ACC112 (cell line): ENCODE measurements around the gene FRYL.

Experiments
- H2AFZ ChIP-seq: fragments of 200-600 bp; sonication (generic); one replicate; pipeline ENCODE4 v1.6.0; 2017; ENCODE audit warnings: antibody characterized with exemption, low read length; ENCODE audit not compliant: unreplicated experiment
- H3K27ac ChIP-seq: fragments of 200-600 bp; sonication (generic); 2 replicates; pipeline ENCODE4 v1.5.1; 2014; ENCODE audit warnings: low read depth, mild to moderate bottlenecking, antibody characterized with exemption, low read length, moderate library complexity
- H3K27me3 ChIP-seq: fragments of 200-600 bp; sonication (generic); 2 replicates; pipeline ENCODE4 v1.6.1; 2014; ENCODE audit warnings: mild to moderate bottlenecking, antibody characterized with exemption, low read length, moderate library complexity, mixed read lengths; ENCODE audit not compliant: insufficient read depth
- H3K36me3 ChIP-seq: fragments of 200-600 bp; sonication (generic); 2 replicates; pipeline ENCODE4 v1.6.1; 2016; ENCODE audit warnings: mild to moderate bottlenecking, antibody characterized with exemption, low read length, moderate library complexity, mixed read lengths; ENCODE audit not compliant: insufficient read depth
- H3K4me1 ChIP-seq: fragments of 200-600 bp; sonication (generic); one replicate; pipeline ENCODE4 v1.6.1; 2016; ENCODE audit warnings: low read length, mixed read lengths; ENCODE audit not compliant: insufficient read depth, unreplicated experiment, control insufficient read depth
- H3K4me3 ChIP-seq: fragments of 200-600 bp; sonication (generic); 2 replicates; pipeline ENCODE4 v1.5.1; 2014; ENCODE audit warnings: mild to moderate bottlenecking, low read depth, low read length
- H3K79me2 ChIP-seq: fragments of 200-600 bp; sonication (generic); one replicate; pipeline ENCODE4 v1.6.0; 2016; ENCODE audit warnings: low read length; ENCODE audit not compliant: control insufficient read depth, unreplicated experiment, insufficient read depth

The FRYL gene

DNA sequence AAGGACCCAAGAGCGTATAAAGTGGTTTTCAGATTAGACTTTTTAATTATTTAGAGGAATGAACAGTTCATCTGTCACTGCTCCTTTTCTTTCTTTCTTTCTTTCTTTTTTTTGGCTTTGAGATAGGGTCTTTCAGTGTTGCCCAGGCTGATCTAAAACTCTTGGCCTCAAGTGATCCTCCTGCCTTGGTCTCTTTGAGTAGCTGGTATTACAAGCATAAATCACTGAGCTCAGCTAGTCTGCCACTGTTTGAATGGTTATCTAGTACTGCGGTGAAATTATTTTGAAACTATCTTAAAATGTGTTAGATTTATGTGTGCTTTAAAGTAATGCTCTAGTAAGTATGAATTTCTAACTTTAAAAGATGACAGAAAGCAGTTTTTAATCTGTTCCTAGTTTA, 6.5 kb upstream of the FRYL start:
- no peaks in the 10 kb centered on the region for H3K79me2 ChIP-seq
- no peak overlapping the region for H3K27ac ChIP-seq
- H3K36me3 ChIP-seq = no peaks in the 10 kb centered on the region
- no peak overlapping the region for H2AFZ ChIP-seq
- H3K27me3 ChIP-seq = no peaks in the 10 kb centered on the region
- no peak overlapping the region for H3K4me3 ChIP-seq
- H3K4me1 ChIP-seq = no peaks in the 10 kb centered on the region

DNA sequence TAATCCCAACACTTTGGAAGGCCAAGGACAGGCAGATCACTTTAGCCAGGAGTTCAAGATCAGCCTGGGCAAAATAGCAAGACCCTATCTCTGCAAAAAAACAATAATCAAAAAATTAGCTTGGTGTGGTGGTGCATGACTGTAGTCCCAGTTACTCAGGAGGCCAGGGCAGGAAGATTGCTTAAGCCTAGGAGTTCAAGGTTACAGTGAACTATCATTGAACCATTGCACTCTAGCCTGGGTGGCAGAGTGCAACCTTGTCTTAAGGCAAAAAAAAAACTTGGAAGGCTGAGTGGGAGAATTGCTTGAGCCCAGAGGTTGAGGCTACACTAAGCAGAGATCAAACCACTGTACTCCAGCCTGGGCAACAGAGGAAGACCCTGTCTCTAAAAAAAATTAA, 5.2 kb upstream of the FRYL start:
- no peak overlapping the region for H2AFZ ChIP-seq
- H3K4me1 ChIP-seq = peaks cover 7% of the 10 kb centered on the region
- no peak overlapping the region for H3K4me3 ChIP-seq
- H3K27ac ChIP-seq = no peak overlapping the region
- H3K79me2 ChIP-seq = no peaks in the 10 kb centered on the region
- no peaks in the 10 kb centered on the region for H3K27me3 ChIP-seq
- H3K36me3 ChIP-seq = no peaks in the 10 kb centered on the region

DNA sequence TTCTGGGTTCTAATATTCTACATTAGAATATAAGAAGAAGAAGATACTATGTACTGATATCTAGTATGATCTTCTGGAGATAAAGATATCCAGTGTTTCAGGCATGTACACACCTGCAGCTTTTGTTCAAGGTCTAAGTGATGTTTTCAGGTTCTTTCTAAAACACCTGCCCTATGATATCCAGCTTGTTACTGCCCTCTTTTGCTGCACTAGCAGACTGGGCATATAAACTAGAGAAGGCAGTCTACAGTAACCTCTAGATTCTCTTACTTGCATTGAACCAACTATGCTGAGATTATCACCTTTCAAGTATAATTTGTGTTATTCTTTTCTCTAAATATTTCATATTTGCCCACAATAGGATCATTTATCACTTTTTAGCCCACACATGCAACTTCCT, 1.9 kb upstream of the FRYL start:
- Histone ChIP-seq H3K4me1 (peaks cover 18% of the 10 kb centered on the region), H3K79me2 (peaks cover 23% of the 10 kb centered on the region), H2AFZ (no peak overlapping the region), H3K27ac (no peak overlapping the region), H3K36me3 (no peaks in the 10 kb centered on the region), H3K27me3 (no peaks in the 10 kb centered on the region), H3K4me3 (no peak overlapping the region)

DNA sequence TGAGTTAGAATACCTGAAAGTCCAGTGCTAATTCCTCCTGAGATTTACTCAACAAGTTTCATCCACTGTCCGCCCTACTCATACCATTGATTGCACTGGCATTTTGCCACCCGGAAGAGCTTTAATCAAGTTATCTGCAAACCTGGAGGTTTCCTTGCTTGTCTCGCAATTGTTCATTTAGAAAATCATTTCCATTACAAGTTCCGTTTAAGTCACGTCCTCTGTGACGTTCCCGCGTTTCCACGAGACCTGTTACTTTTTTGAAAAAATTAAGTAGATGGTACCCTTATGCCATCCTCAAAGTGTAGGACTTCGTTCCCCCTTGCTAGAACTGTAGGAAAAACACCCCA, 761 bp upstream of the FRYL start:
- H2AFZ ChIP-seq = peak overlapping the region; percentile 88
- H3K36me3 ChIP-seq = no peaks in the 10 kb centered on the region
- H3K27ac ChIP-seq = peak overlapping the region; percentile 62
- H3K79me2 ChIP-seq = peaks cover 34% of the 10 kb centered on the region
- no peaks in the 10 kb centered on the region for H3K27me3 ChIP-seq
- H3K4me3 ChIP-seq = peak overlapping the region; percentile 90
- H3K4me1 ChIP-seq = peaks cover 25% of the 10 kb centered on the region

DNA sequence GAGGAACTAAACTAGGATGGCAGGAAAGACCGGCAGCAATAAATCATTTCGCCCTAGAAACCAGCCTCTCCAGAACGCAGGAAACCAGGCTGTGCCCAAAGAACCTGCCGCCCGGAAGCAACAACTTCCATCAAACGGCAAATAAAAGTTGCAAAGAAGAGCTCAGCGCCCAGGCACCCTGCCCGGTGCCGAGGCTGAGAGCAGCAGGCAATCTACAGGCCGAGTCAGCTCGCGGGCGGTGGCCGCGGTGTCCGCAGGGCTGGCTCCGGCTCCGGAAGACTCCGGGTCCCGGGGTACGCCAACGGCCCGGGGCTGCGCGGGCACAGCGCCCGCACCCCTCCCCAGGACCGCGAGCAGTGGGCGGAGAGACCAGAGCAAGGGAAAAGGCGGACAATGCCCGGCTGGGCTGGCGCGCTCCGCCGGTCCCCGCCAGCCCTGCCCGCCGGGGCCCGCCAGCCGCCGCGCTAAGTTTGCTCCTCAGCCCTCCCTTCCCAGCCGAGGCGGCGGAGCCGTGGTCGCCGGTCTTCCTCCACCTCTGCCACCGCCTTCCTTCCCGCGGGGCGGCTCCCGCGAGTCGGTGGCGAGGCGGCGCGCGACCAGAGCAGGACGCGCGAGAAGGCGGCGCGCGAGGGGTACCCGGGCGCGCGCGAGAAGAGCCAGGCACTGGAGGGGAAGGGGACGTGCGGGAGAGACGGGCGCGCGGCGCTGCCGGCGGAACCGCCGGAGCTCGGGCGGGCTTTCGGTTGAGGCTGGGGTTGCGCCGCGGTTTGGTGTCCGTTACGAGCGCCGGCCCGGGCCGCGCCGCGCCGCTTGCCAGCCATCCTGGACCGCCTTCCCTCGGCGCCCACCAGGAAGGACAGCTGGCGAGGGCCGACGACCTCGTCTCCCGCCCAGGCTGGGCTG, 733 bp downstream of the FRYL start:
- H3K27me3 ChIP-seq = no peaks in the 10 kb centered on the region
- H2AFZ ChIP-seq = peak overlapping the region; percentile 74

DNA sequence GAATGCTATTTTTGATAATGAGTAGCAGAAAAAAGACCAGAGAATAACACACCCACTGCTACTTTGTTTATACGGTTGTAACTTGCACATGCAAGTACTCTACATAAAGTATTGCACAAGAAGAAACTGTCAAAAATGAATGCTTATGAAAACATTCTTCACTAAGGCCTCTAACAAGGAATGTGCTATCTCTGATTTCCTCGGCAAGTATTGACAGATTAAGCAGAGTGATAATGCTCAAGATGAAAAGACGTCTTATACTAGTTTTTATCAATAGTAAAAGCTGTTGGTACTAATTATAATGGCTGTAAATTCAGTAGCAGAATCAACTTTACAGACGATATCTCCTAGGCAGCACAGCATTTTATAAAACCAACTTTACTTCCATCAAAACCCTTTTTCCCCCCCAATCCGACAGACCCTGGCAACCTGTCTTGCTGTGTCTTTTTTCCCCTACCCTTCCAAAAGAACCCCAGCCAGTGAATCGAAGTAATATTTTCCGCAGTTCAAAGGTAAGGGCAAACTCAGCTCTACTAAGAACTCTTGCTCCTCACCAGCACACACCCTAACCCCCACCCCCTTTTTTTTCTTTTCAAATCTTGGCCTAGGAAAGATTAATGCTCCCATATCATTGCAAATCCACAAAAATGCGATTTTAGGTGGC, 1.5 kb downstream of the FRYL start:
- peak overlapping the region; percentile 74 for H2AFZ ChIP-seq
- H3K79me2 ChIP-seq = peaks cover 56% of the 10 kb centered on the region
- H3K36me3 ChIP-seq = no peaks in the 10 kb centered on the region
- H3K4me3 ChIP-seq = peak overlapping the region; percentile 90
- no peaks in the 10 kb centered on the region for H3K27me3 ChIP-seq
- peaks cover 28% of the 10 kb centered on the region for H3K4me1 ChIP-seq
- H3K27ac ChIP-seq = peak overlapping the region; percentile 91

More for the DNA sequence above, 733 bp downstream of the FRYL start:
- peak overlapping the region; percentile 91 for H3K27ac ChIP-seq
- H3K79me2 ChIP-seq = peaks cover 49% of the 10 kb centered on the region
- H3K4me3 ChIP-seq = peak overlapping the region; percentile 90
- peaks cover 25% of the 10 kb centered on the region for H3K4me1 ChIP-seq
- no peaks in the 10 kb centered on the region for H3K36me3 ChIP-seq

DNA sequence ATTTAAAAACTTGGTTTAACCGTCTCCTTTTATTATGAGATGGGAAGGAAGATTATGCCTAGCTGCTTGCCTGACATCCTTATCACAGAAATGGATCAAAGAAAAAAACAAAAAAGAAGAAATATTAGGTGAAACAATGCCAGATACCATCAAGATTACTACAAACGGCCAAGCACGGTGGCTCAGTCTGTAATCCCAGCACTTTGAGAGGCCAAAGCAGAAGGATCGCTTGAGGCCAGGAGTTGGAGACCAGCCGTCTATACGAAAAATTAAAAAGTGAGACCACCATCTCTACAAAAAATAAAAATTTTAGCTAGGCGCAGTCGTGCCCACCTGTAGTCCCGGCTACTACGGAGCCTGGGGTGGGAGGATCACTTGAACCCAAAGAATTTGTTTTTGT, 2.3 kb downstream of the FRYL start:
- Histone ChIP-seq H3K27ac (no peak overlapping the region), H3K36me3 (no peaks in the 10 kb centered on the region), H3K4me1 (peaks cover 34% of the 10 kb centered on the region), H3K4me3 (peak overlapping the region; percentile 90), H2AFZ (no peak overlapping the region), H3K27me3 (no peaks in the 10 kb centered on the region), H3K79me2 (peaks cover 64% of the 10 kb centered on the region)

DNA sequence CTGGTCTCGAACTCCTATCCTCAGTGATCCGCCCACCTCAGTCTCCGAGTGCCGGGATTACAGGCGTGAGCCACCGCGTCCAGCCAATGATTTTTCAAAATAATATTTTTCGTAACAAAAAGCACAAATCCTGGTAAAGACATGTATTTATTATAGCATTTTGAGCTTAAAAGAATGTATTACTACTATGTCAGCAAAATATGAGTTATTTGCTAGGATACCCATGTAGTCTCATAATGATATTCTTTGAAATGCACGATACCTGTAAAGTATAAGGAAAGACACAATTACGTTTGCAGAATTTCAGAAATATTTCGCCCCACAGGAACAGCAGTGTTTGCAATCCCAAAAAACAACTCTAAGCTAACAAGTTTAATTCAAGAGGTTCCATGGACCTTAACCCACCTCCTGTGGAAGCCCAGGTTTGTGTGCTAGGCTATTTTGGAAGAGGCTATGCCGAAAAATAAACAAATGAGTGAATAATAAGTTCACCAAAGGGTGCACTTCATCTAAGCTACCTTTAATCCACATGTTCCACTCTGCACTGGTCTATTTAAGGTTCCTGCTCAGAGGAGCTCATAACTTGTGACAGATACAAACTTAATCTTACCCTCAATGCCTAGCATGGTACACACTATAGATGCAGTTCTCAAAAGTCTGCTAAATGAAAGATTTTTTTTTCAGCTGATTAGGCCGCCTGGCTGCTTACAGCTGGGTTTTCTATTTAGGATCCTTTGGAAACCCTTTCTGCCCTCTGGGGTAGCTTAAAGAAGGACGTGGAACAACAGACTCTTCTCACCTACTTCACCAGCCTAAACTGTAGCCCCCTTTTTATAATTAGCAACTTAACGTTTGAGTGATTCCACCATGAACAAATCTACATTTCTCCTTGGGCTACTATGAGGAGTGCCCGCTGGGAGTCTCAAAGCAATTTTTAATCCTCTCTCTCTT, 5.0 kb downstream of the FRYL start:
- H2AFZ ChIP-seq = no peak overlapping the region
- no peaks in the 10 kb centered on the region for H3K36me3 ChIP-seq
- H3K79me2 ChIP-seq = peaks cover 86% of the 10 kb centered on the region
- peaks cover 27% of the 10 kb centered on the region for H3K4me1 ChIP-seq
- H3K27ac ChIP-seq = no peak overlapping the region
- H3K27me3 ChIP-seq = no peaks in the 10 kb centered on the region
- H3K4me3 ChIP-seq = no peak overlapping the region

DNA sequence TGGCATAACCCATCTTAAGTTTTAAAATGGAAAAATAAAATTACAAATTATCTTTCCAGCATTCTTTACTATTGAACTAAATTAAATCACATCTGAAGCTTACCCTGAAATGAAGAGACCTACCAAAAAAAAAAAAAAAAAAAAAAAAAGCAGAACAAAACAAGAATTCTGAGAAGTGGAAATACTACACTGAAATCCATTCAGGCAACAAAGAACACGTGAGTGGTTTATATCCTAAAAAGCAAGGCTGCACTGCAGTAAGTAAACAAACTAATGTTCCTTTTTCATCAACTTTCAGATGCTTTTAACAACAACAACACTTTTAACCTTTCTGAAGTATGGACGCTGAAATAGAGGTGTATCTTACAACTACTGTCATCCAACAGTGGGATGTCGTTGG, 7.5 kb downstream of the FRYL start:
- Histone ChIP-seq H3K79me2 (peaks cover 94% of the 10 kb centered on the region), H3K4me1 (peaks cover 21% of the 10 kb centered on the region), H3K27ac (no peak overlapping the region), H2AFZ (no peak overlapping the region), H3K36me3 (no peaks in the 10 kb centered on the region), H3K27me3 (no peaks in the 10 kb centered on the region), H3K4me3 (no peak overlapping the region)
